B cell (primary cell): ENCODE measurements around the gene YIPF2. TPM values are rescaled to one million over a fixed set of nuclear protein-coding genes. Genes with fewer than 3 reads are reported as not detected.

Experiments used
- ATAC-seq: fragments of 200-7000 bp; cut with Tn5 transposase; one replicate; pipeline ENCODE4 v1.10.0; 2021; ENCODE audit warnings: low read depth, mild to moderate bottlenecking, moderate number of reproducible peaks, moderate library complexity
- CTCF ChIA-PET: fragments of 350-600 bp; sonication (Branson Sonifier 250); formaldehyde crosslinking; loops from one replicate; lab custom pipeline; 2021; ENCODE audit warnings: antibody characterized with exemption, inconsistent platforms; lab: Charles Lee
- POLR2A ChIA-PET: fragments of 350-600 bp; sonication (Branson Sonifier 250); formaldehyde crosslinking; loops from one replicate; lab custom pipeline; 2021; ENCODE audit warnings: antibody characterized with exemption; lab: Charles Lee
- DNase-seq: peaks from one replicate; pipeline ENCODE4 v3.0.0; 2013
- H2AFZ ChIP-seq: 2 replicates; pipeline ENCODE4 v1.6.1; 2012; ENCODE audit warnings: mild to moderate bottlenecking, low read depth, low read length; ENCODE audit not compliant: insufficient read depth, poor library complexity, severe bottlenecking
- H3K27ac ChIP-seq, 2 donors: 1 replicate in 1 of 2; 2 replicates in 1 of 2; pipeline ENCODE4 v1.5.1; 2012 to 2013; ENCODE audit warnings: low read length in 2 of 2, mild to moderate bottlenecking in 2 of 2, moderate library complexity in 1 of 2
- H3K27me3 ChIP-seq, 4 experiments: fragments of 200-600 bp in 1 of 4; sonication (generic) in 1 of 4; replicated peaks in 1 of 4; 1 replicate in 2 of 4; 2 replicates in 2 of 4; pipeline versions ENCODE4 v1.6.1 to v1.7.0; 2013 to 2016; ENCODE audit warnings: low read length in 3 of 4, mild to moderate bottlenecking in 2 of 4, mixed read lengths in 1 of 4, moderate library complexity in 1 of 4; ENCODE audit not compliant: insufficient read depth in 4 of 4, control insufficient read depth in 3 of 4; ENCODE audit errors: control extremely low read depth in 1 of 4
- H3K36me3 ChIP-seq, 2 experiments: replicated peaks in 1 of 2; 1 replicate in 1 of 2; 2 replicates in 1 of 2; pipeline versions ENCODE4 v1.6.1 to v1.7.1; 2013; ENCODE audit warnings: low read length in 1 of 2; ENCODE audit not compliant: insufficient read depth in 2 of 2, control insufficient read depth in 1 of 2; ENCODE audit errors: control extremely low read depth in 1 of 2, extremely low read depth in 1 of 2
- H3K4me1 ChIP-seq, 2 donors: fragments of 200-600 bp in 1 of 2; sonication (generic) in 1 of 2; 1 replicate in 1 of 2; 2 replicates in 1 of 2; pipeline versions ENCODE4 v1.5.1 to v1.6.1; 2013 to 2017; ENCODE audit warnings: low read length in 2 of 2; ENCODE audit not compliant: control insufficient read depth in 2 of 2, insufficient read depth in 2 of 2
- H3K4me2 ChIP-seq: replicated peaks from 2 replicates; pipeline ENCODE3; 2012; ENCODE audit warnings: mild to moderate bottlenecking, low read depth, low read length; ENCODE audit not compliant: poor library complexity, severe bottlenecking
- H3K4me3 ChIP-seq, 5 experiments: fragments of 200-600 bp in 1 of 5; sonication (generic) in 1 of 5; 1 replicate in 3 of 5; 2 replicates in 2 of 5; pipeline versions ENCODE4 v1.5.1 to v1.7.0; 2011 to 2016; ENCODE audit warnings: low read length in 4 of 5, mild to moderate bottlenecking in 4 of 5, low read depth in 2 of 5, control low read depth in 1 of 5, moderate library complexity in 1 of 5; ENCODE audit not compliant: insufficient read depth in 1 of 5; ENCODE audit errors: control extremely low read depth in 1 of 5, extremely low read depth in 1 of 5
- H3K79me2 ChIP-seq: fragments of 200-600 bp; sonication (generic); one replicate; pipeline ENCODE4 v1.6.0; 2016; ENCODE audit warnings: low read length; ENCODE audit not compliant: control insufficient read depth, insufficient read depth
- H3K9ac ChIP-seq: fragments of 200-600 bp; sonication (generic); 2 replicates; pipeline ENCODE4 v1.6.1; 2017; ENCODE audit warnings: mild to moderate bottlenecking, low read length, moderate library complexity
- H3K9me3 ChIP-seq, 3 donors: one replicate each; pipeline versions ENCODE4 v1.6.1 to v1.7.1; 2013; ENCODE audit warnings: low read length in 2 of 3; ENCODE audit not compliant: control insufficient read depth in 2 of 3, insufficient read depth in 1 of 3; ENCODE audit errors: control extremely low read depth in 1 of 3
- H4K20me1 ChIP-seq: 2 replicates; pipeline ENCODE4 v1.6.0; 2012; ENCODE audit warnings: mild to moderate bottlenecking, low read length; ENCODE audit not compliant: insufficient read depth, control insufficient read depth, poor library complexity, severe bottlenecking
- H3K27ac Mint-ChIP-seq: one replicate; pipeline ENCODE4 v1.8.0; 2021; ENCODE audit warnings: mixed read lengths
- H3K27me3 Mint-ChIP-seq: one replicate; pipeline ENCODE4 v1.8.0; 2021; ENCODE audit warnings: mixed read lengths
- H3K4me1 Mint-ChIP-seq: one replicate; pipeline ENCODE4 v1.8.0; 2021; ENCODE audit warnings: mixed read lengths
- H3K4me3 Mint-ChIP-seq: one replicate; pipeline ENCODE4 v1.8.0; 2021; ENCODE audit warnings: mixed read lengths
- H3K9me3 Mint-ChIP-seq: one replicate; pipeline ENCODE4 v1.8.0; 2022; ENCODE audit warnings: mixed read lengths; ENCODE audit not compliant: insufficient read depth
- EZH2 ChIP-seq: IDR thresholded peaks from 2 replicates; pipeline ENCODE4 v1.6.1; 2012; ENCODE audit warnings: borderline replicate concordance, low read depth, mild to moderate bottlenecking, moderate library complexity, low read length; ENCODE audit not compliant: insufficient read depth, poor library complexity, severe bottlenecking
- WGBS: methylation state at CpG from one replicate; pipeline ENCODE4 v1.1.5; 2013; ENCODE audit warnings: missing lambda C conversion rate; ENCODE audit not compliant: insufficient coverage; 5-methylcytosine and 5-hydroxymethylcytosine counted together
- intact Hi-C: fragments of 100-400 bp; cut with micrococcal nuclease; formaldehyde crosslinking; loops from one replicate; pipeline ENCODE4 v1.10.0; 2022
- polyA plus RNA-seq: library from polyadenylated mRNA; depleted of rRNA; stranded (reverse); fragments of >200 nt; gene quantifications from 2 replicates; pipeline ENCODE4 v1.2.3, GENCODE V29; 2012
- total RNA-seq, 2 donors: library from RNA; stranded (reverse); fragments of 120-200 nt in 1 of 2; gene quantifications; 1 replicate in 1 of 2; 2 replicates in 1 of 2; pipeline versions ENCODE4 v1.2.3 to v1.2.4, GENCODE V29; 2013 to 2022
- TF ChIP-seq, protein P1 (sequence below): fragments of 200-600 bp; IDR thresholded peaks from one replicate; pipeline ENCODE4 v1.8.0; 2022; ENCODE audit warnings: antibody characterized with exemption, mild to moderate bottlenecking

Gene YIPF2
- total and polyA plus RNA-seq, 2 donors (not counting 1 experiment from before 2014, with no cell fraction given) = 19.8 to 34.8 TPM

DNA sequence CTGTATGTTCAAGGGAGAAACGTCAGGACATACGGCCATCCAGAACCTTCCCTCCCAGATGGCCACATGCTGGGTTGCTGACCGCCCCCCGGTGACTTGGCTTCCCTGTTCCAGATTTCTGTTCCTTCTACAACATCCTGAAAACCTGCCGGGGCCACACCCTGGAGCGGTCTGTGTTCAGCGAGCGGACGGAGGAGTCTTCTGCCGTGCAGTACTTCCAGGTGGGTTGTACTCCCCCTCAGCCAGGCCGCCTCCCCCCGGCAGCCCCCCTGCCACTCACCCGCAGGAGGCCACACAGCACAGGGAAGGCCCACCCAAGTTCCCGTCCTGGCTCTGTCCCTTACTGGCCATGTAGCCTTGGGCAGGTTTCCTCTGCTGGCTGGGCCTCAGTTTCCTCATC, 20.5 kb downstream of the YIPF2 start:
- TF ChIP-seq, protein P1, sequence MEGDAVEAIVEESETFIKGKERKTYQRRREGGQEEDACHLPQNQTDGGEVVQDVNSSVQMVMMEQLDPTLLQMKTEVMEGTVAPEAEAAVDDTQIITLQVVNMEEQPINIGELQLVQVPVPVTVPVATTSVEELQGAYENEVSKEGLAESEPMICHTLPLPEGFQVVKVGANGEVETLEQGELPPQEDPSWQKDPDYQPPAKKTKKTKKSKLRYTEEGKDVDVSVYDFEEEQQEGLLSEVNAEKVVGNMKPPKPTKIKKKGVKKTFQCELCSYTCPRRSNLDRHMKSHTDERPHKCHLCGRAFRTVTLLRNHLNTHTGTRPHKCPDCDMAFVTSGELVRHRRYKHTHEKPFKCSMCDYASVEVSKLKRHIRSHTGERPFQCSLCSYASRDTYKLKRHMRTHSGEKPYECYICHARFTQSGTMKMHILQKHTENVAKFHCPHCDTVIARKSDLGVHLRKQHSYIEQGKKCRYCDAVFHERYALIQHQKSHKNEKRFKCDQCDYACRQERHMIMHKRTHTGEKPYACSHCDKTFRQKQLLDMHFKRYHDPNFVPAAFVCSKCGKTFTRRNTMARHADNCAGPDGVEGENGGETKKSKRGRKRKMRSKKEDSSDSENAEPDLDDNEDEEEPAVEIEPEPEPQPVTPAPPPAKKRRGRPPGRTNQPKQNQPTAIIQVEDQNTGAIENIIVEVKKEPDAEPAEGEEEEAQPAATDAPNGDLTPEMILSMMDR = no peak
- TF ChIP-seq EZH2 = no peak
- Histone ChIP-seq H2AFZ (no peak overlapping the region), H3K79me2 (peaks cover 10% of the 10 kb centered on the region), H3K4me3 (no peak overlapping the region), H3K9me3 (no peaks in the 10 kb centered on the region), H3K9ac (no peak overlapping the region), H3K4me2 (no peak overlapping the region), H3K36me3 (peaks cover 0 to 31% of the 10 kb centered on the region in 2 experiments), H4K20me1 (no peaks in the 10 kb centered on the region), H3K27ac (no peak overlapping the region), H3K27me3 (no peaks in the 10 kb centered on the region), H3K4me1 (no peaks in the 10 kb centered on the region)
- POLR2A ChIA-PET = no interaction called here
- Mint-ChIP-seq H3K27ac (no peak overlapping the region), H3K9me3 (peaks cover under 1% of the 10 kb centered on the region), H3K27me3 (no peaks in the 10 kb centered on the region), H3K4me3 (no peak overlapping the region), H3K4me1 (no peaks in the 10 kb centered on the region)
- CTCF ChIA-PET = interaction anchor here (1.6 kb wide), 1 partner anchor 29 kb away, joined by 3 read pairs; no protein-coding TSS in a partner anchor
- 98% methylated on average over 14 of the region's 14 CpGs for WGBS
- ATAC-seq (no peak), DNase-seq (no peak)
- intact Hi-C loops = no loop called here

DNA sequence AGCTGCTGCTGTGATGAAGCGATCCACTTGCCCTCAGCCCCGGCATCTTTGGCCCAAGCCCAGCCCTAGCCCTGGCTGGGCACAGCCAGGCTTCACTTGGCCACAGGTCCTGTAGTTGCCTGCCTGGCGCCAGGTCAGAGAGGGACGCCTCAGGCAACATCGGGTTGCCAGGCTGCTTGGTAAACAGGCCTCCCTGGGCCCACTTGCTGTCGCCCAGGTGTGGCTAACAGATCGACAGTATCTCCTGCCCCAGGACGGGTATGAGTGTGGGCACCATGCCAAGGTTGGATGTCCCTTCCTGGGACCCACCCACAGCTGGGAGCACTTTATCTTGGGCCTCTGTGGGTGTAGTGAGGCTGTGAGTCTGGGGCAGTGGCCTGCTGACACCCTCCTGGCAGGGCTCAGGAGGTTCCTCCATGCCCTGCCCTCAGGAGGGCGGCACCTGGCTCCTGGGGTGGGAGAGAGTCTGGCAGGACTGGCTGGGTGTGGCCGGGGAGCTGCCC, 29.2 kb downstream of the YIPF2 start:
- ChIA-PET CTCF (interaction anchor here (0.6 to 0.9 kb wide), 2 partner anchors 27 to 342 kb away, joined by 3 read pairs; no protein-coding TSS in a partner anchor), POLR2A (interaction anchor here (0.6 kb wide), 2 partner anchors 81 to 644 kb away, joined by 3 read pairs; no protein-coding TSS in a partner anchor)
- H3K36me3 ChIP-seq = no peaks in the 10 kb centered on the region
- WGBS = 96% methylated on average over 9 of the region's 10 CpGs
- no peak overlapping the region for H3K27ac Mint-ChIP-seq
- TF ChIP-seq, protein P1 = no peak
- no peak for TF ChIP-seq EZH2
- no peak overlapping the region for H3K9ac ChIP-seq
- no peaks in the 10 kb centered on the region for H3K27me3 ChIP-seq
- no peaks in the 10 kb centered on the region for H3K27me3 Mint-ChIP-seq
- H3K4me3 ChIP-seq = no peak overlapping the region
- H4K20me1 ChIP-seq = peaks cover 28% of the 10 kb centered on the region
- H2AFZ ChIP-seq = no peak overlapping the region
- peaks cover 3% of the 10 kb centered on the region for H3K9me3 Mint-ChIP-seq
- peaks cover 8% of the 10 kb centered on the region for H3K4me1 Mint-ChIP-seq
- H3K4me2 ChIP-seq = no peak overlapping the region
- no peak overlapping the region for H3K27ac ChIP-seq
- ATAC-seq = no peak
- intact Hi-C loops = no loop called here
- no peak for DNase-seq
- H3K4me1 ChIP-seq = no peaks in the 10 kb centered on the region
- H3K9me3 ChIP-seq = peaks cover 0 to 3% (median 0%) of the 10 kb centered on the region in 3 donors
- H3K79me2 ChIP-seq = peaks cover 68% of the 10 kb centered on the region
- no peak overlapping the region for H3K4me3 Mint-ChIP-seq
